ENCODE results near the gene ZC3HAV1L. TPM values are rescaled to one million over a fixed set of nuclear protein-coding genes. Genes with fewer than 3 reads are reported as not detected.
A peak's percentile ranks its signal among the peaks of the same experiment; 100 is the strongest.

ZC3HAV1L gene
- polyA plus RNA-seq, 2 of the 4 experiments (the other 2 are of a cell fraction): 8.8 to 15.6 TPM

- H3K27ac ChIP-seq: peak overlapping the region; percentile 90 to 99
- no peak for FAIRE-seq
- POLR2A ChIA-PET: interaction anchor here (1.9 kb wide), 1 partner anchor 89 kb away, joined by 5 read pairs; no protein-coding TSS in a partner anchor
Observed at GRCh38 chr7:138979988-138980562, 55.8 kb downstream of the ZC3HAV1L start.

DNA sequence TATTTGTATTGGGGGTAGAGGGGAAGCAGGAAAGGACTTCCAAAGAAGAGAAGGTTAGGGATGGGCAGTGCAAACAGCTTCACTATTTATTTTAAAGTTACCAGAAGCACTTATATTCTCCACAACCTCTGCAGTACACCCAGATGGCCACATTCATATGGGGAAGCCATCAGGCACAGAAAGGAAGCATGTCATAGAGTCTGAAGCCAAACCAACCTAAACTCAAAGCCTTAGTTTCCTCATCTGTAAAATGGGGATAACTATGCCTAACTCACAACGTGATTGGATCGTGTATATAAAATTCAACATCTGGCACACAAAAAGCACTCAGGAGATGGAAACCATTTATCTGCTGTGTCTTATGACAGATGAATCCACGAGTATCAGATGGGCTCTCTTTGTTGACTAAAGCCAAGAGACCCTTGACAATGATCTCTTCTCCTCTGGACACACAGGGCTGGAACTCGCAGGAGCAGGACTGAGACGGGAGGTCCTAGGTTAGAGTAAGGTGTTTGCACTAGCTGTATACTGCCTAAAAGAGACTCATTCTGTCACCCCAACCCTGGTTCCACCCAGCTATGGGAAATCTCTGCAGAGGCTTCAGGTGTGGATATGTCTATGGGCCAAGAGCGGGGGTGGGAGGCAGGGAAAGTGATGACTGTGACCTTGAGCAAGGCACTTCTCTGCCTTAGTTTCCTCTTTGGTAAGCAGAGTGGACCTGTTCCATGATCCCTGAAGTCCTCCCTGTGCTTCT lies 56.4 kb downstream of the ZC3HAV1L start:
- ChIA-PET CTCF (interaction anchor here (0.6 to 4.6 kb wide), 6 partner anchors 13 to 195 kb away, joined by 3 to 27 read pairs (median 6); no protein-coding TSS in a partner anchor), POLR2A (interaction anchor here (0.5 kb wide), 1 partner anchor 182 kb away, joined by 3 read pairs; no protein-coding TSS in a partner anchor)
- DNase-seq (ENCODE audit: low read depth in 1 of 2, low spot score in 1 of 2): peak; percentile 43 to 49
- Histone ChIP-seq H3K9me3 (no peaks in the 10 kb centered on the region), H3K4me2 (peak overlapping the region; percentile 100), H3K4me3 (peak overlapping the region; percentile 86; the same call in 1 of the 3 replicates), H3K27ac (no peak overlapping the region), H3K4me1 (peaks cover 23% of the 10 kb centered on the region)
- WGBS (ENCODE audit: missing lambda C conversion rate): 92% methylated on average over 6 of the region's 6 CpGs
- no peak for FAIRE-seq
- TF ChIP-seq EHMT2 (IDR thresholded peaks at IDR 0.05; ENCODE audit: low read depth) (no peak), MAFK (IDR thresholded peaks at IDR 0.05; ENCODE audit: partially characterized antibody) (no peak), BHLHE40 (IDR thresholded peaks at IDR 0.05; ENCODE audit: low read depth, low read length) (no peak), RARB (CRISPR knock-in tag; IDR thresholded peaks at IDR 0.05) (no peak), KDM1A (IDR thresholded peaks at IDR 0.05; ENCODE audit: low read depth) (peak; percentile 82)
- ATAC-seq: peak in 1 of 2 experiments; percentile 75; a peak in 3 of 6 replicates

More at GRCh38 chr7:138979988-138980562, 55.8 kb downstream of the ZC3HAV1L start:
- TF ChIP-seq EHMT2 (IDR thresholded peaks at IDR 0.05; ENCODE audit: low read depth): no peak
- TF ChIP-seq RCOR1 (IDR thresholded peaks at IDR 0.05; ENCODE audit: low read depth, low read length): no peak
- TF ChIP-seq E2F6 (IDR thresholded peaks at IDR 0.05; ENCODE audit: borderline replicate concordance, low read depth): no peak
- no peak for TF ChIP-seq NPAS2 (CRISPR knock-in tag; IDR thresholded peaks at IDR 0.05; ENCODE audit: borderline replicate concordance)
- TF ChIP-seq SREBF2 (IDR thresholded peaks at IDR 0.05): no peak
- no peak for TF ChIP-seq USF2 (IDR thresholded peaks at IDR 0.05)
- TF ChIP-seq MAFK (IDR thresholded peaks at IDR 0.05; ENCODE audit: partially characterized antibody): no peak
- no peak for DNase-seq (ENCODE audit: low read depth in 1 of 2, low spot score in 1 of 2)
- no peak for ATAC-seq
- Histone ChIP-seq H3K4me3 (peak overlapping the region; percentile 86), H3K4me1 (peaks cover 23% of the 10 kb centered on the region), H3K9me3 (no peaks in the 10 kb centered on the region), H3K4me2 (peak overlapping the region; percentile 100)
- WGBS (ENCODE audit: missing lambda C conversion rate): 78% methylated on average over 9 of the region's 9 CpGs
- CTCF ChIA-PET: interaction anchor here (0.6 to 4.6 kb wide), 10 partner anchors 12 to 195 kb away, joined by 3 to 27 read pairs (median 4); no protein-coding TSS in a partner anchor

DNA sequence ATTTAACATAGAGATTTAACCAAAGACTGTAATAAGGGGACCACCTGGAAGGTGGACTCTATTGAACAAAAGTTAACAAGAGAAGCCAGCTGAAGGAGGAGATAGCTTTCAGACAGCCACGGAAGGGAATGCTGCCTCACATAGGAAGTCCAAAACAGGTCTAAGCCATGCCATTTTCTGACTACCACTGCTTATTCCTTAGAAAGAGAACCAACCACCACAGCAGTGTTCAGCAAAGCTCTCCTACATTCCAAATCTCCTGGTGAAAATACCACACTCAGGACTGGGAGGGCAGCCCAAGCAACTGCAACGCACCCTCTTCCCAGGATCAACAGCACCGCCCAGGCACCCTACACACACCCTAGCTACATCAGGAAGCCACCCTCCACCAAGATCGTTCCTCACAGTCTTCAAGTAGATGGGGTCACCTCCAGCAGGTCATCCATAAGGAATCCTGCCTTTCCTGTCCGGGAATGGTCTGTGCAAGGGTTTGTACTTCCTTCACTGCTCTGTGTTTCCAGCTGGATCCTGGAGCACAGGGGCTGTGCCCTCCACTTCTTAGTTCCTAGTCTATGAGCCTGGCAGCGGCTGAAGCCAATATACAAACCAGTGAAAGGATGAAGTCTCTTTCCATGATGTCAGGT lies 57.2 kb downstream of the ZC3HAV1L start:
- ChIA-PET CTCF (interaction anchor here (0.6 to 4.6 kb wide), 5 partner anchors 11 to 184 kb away, joined by 3 to 27 read pairs (median 5); no protein-coding TSS in a partner anchor), POLR2A (no interaction called here)
- H3K4me1 ChIP-seq: peaks cover 23% of the 10 kb centered on the region
- FAIRE-seq: no peak
- H3K4me3 ChIP-seq: no peak overlapping the region
- 82% methylated on average over 6 of the region's 6 CpGs for WGBS (ENCODE audit: missing lambda C conversion rate)
- no peak for DNase-seq (ENCODE audit: low read depth in 1 of 2, low spot score in 1 of 2)
- H3K4me2 ChIP-seq: no peak overlapping the region; the same call in 2 of the 3 replicates
- TF ChIP-seq REST (IDR thresholded peaks at IDR 0.05) (no peak), CTCF (IDR thresholded peaks at IDR 0.05) (no peak), FOXS1 (CRISPR knock-in tag; IDR thresholded peaks at IDR 0.05) (no peak), ZNF302 (CRISPR knock-in tag; IDR thresholded peaks at IDR 0.05) (no peak), TFCP2L1 (CRISPR knock-in tag; IDR thresholded peaks at IDR 0.05) (no peak), CHD4 (IDR thresholded peaks at IDR 0.05; ENCODE audit: borderline replicate concordance) (no peak), CBX2 (IDR thresholded peaks at IDR 0.05; ENCODE audit: borderline replicate concordance, low read depth) (no peak), ZC3H11A (IDR thresholded peaks at IDR 0.05) (no peak), MAFK (IDR thresholded peaks at IDR 0.05; ENCODE audit: partially characterized antibody) (no peak), EHMT2 (IDR thresholded peaks at IDR 0.05; ENCODE audit: low read depth) (no peak)
- TF ChIP-seq, protein P1, sequence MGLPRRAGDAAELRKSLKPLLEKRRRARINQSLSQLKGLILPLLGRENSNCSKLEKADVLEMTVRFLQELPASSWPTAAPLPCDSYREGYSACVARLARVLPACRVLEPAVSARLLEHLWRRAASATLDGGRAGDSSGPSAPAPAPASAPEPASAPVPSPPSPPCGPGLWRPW (IDR thresholded peaks at IDR 0.05): no peak
- ATAC-seq: peak in 1 of 2 experiments; percentile 10; a peak in 1 of 6 replicates
- no peaks in the 10 kb centered on the region for H3K9me3 ChIP-seq
- H3K27ac ChIP-seq: no peak overlapping the region
